Loucy (cell line): ENCODE measurements around the gene MYO3B.
"Not testable (repeated sequence)": the region's sequence is repeated elsewhere in the genome, so short reads cannot be mapped to it uniquely, and the experiment has no call there.

Experiments
- H2AFZ ChIP-seq: fragments of 200-600 bp; sonication (generic); 2 replicates; pipeline ENCODE4 v1.6.0; 2016; ENCODE audit warnings: antibody characterized with exemption, mild to moderate bottlenecking, low read length, moderate library complexity
- H3F3A ChIP-seq: fragments of 200-600 bp; 2 replicates; pipeline ENCODE4 v1.6.0; 2016; ENCODE audit warnings: antibody characterized with exemption, low read depth, mild to moderate bottlenecking
- H3K27me3 ChIP-seq: fragments of 200-600 bp; sonication (generic); 2 replicates; pipeline ENCODE4 v1.6.1; 2014; ENCODE audit warnings: low read length, mild to moderate bottlenecking; ENCODE audit not compliant: insufficient read depth, poor library complexity, severe bottlenecking
- H3K36me3 ChIP-seq: fragments of 200-600 bp; sonication (generic); 2 replicates; pipeline ENCODE4 v1.6.1; 2016; ENCODE audit warnings: low read length; ENCODE audit not compliant: insufficient read depth
- H3K4me1 ChIP-seq: fragments of 200-600 bp; sonication (generic); 2 replicates; pipeline ENCODE4 v1.5.1; 2014; ENCODE audit warnings: low read length, mild to moderate bottlenecking; ENCODE audit not compliant: insufficient read depth, poor library complexity, severe bottlenecking
- H3K4me2 ChIP-seq: fragments of 200-600 bp; sonication (generic); 2 replicates; pipeline ENCODE4 v1.6.0; 2014; ENCODE audit warnings: antibody characterized with exemption, low read length, low read depth, mild to moderate bottlenecking; ENCODE audit not compliant: poor library complexity, severe bottlenecking
- H3K4me3 ChIP-seq: fragments of 200-600 bp; sonication (generic); 2 replicates; pipeline ENCODE4 v1.5.1; 2014; ENCODE audit warnings: low read length, mild to moderate bottlenecking, mixed read lengths; ENCODE audit not compliant: poor library complexity, severe bottlenecking
- H3K79me2 ChIP-seq: fragments of 200-600 bp; sonication (generic); 2 replicates; pipeline ENCODE4 v1.6.1; 2014; ENCODE audit warnings: low read length; ENCODE audit not compliant: insufficient read depth
- H3K9ac ChIP-seq: fragments of 200-600 bp; sonication (generic); 2 replicates; pipeline ENCODE4 v1.6.0; 2014; ENCODE audit warnings: mild to moderate bottlenecking, low read depth, low read length, moderate library complexity; ENCODE audit not compliant: poor library complexity, severe bottlenecking
- H3K9me2 ChIP-seq: fragments of 200-600 bp; sonication (generic); replicated peaks from 2 replicates; pipeline ENCODE4 v1.6.1; 2016; ENCODE audit warnings: low read depth, low read length, mixed read lengths
- H3K9me3 ChIP-seq: fragments of 200-600 bp; sonication (generic); 2 replicates; pipeline ENCODE4 v1.6.1; 2014; ENCODE audit warnings: mild to moderate bottlenecking, antibody characterized with exemption, low read length, low read depth; ENCODE audit not compliant: insufficient read depth
- H4K20me1 ChIP-seq: fragments of 200-600 bp; sonication (generic); 2 replicates; pipeline ENCODE4 v1.6.0; 2014; ENCODE audit warnings: antibody characterized with exemption, low read length, mild to moderate bottlenecking; ENCODE audit not compliant: insufficient read depth, poor library complexity, severe bottlenecking
- EZH2phosphoT487 ChIP-seq: fragments of 200-600 bp; IDR thresholded peaks from 2 replicates; pipeline ENCODE4 v1.6.1; 2018; ENCODE audit warnings: antibody characterized with exemption, mild to moderate bottlenecking, moderate library complexity, borderline replicate concordance
- TF ChIP-seq, protein P1 (sequence below): fragments of 200-600 bp; sonication (generic); conservative IDR thresholded peaks from 2 replicates; pipeline ENCODE4 v1.5.1; 2014; ENCODE audit warnings: mild to moderate bottlenecking, antibody characterized with exemption, low read length

Gene MYO3B

GRCh38 chr2:170262806-170263205 is 84.9 kb downstream of the MYO3B start:
- no peak overlapping the region for H3K9ac ChIP-seq
- no peak overlapping the region for H3K4me2 ChIP-seq

GRCh38 chr2:170263728-170264521 is 86.0 kb downstream of the MYO3B start:
- H3K9me3 ChIP-seq, H3K9ac ChIP-seq, H3K4me3 ChIP-seq, H3K4me2 ChIP-seq, H3K4me1 ChIP-seq, H3K9me2 ChIP-seq, H3K36me3 ChIP-seq, H3K27me3 ChIP-seq, H2AFZ ChIP-seq, H4K20me1 ChIP-seq, H3K79me2 ChIP-seq, H3F3A ChIP-seq: not testable (repeated sequence)

More at GRCh38 chr2:170262806-170263205, 84.9 kb downstream of the MYO3B start:
- Histone ChIP-seq H3K4me1 (no peaks in the 10 kb centered on the region), H3K9me2 (no peaks in the 10 kb centered on the region), H3K36me3 (no peaks in the 10 kb centered on the region), H3F3A (no peaks in the 10 kb centered on the region), H4K20me1 (no peaks in the 10 kb centered on the region), H3K79me2 (no peaks in the 10 kb centered on the region), H3K9me3 (no peaks in the 10 kb centered on the region), H3K4me3 (no peak overlapping the region), H2AFZ (no peak overlapping the region), H3K27me3 (no peaks in the 10 kb centered on the region)
- TF ChIP-seq EZH2phosphoT487, result no peak
- TF ChIP-seq, protein P1, sequence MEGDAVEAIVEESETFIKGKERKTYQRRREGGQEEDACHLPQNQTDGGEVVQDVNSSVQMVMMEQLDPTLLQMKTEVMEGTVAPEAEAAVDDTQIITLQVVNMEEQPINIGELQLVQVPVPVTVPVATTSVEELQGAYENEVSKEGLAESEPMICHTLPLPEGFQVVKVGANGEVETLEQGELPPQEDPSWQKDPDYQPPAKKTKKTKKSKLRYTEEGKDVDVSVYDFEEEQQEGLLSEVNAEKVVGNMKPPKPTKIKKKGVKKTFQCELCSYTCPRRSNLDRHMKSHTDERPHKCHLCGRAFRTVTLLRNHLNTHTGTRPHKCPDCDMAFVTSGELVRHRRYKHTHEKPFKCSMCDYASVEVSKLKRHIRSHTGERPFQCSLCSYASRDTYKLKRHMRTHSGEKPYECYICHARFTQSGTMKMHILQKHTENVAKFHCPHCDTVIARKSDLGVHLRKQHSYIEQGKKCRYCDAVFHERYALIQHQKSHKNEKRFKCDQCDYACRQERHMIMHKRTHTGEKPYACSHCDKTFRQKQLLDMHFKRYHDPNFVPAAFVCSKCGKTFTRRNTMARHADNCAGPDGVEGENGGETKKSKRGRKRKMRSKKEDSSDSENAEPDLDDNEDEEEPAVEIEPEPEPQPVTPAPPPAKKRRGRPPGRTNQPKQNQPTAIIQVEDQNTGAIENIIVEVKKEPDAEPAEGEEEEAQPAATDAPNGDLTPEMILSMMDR, result no peak

- Histone ChIP-seq H3K9me2 (no peaks in the 10 kb centered on the region), H3K9ac (no peak overlapping the region), H3F3A (no peaks in the 10 kb centered on the region), H3K4me3 (no peak overlapping the region), H3K9me3 (no peaks in the 10 kb centered on the region), H2AFZ (no peak overlapping the region), H3K4me1 (no peaks in the 10 kb centered on the region), H3K79me2 (no peaks in the 10 kb centered on the region), H4K20me1 (no peaks in the 10 kb centered on the region), H3K4me2 (no peak overlapping the region), H3K36me3 (no peaks in the 10 kb centered on the region), H3K27me3 (no peaks in the 10 kb centered on the region)
- no peak for TF ChIP-seq EZH2phosphoT487
- TF ChIP-seq, protein P1, result no peak
These were observed 86.5 kb downstream of the MYO3B start for GRCh38 chr2:170264522-170264860.

- no peak for TF ChIP-seq EZH2phosphoT487
- TF ChIP-seq, protein P1, result no peak
These were observed 86.9 kb downstream of the MYO3B start for GRCh38 chr2:170264865-170265264.

More at GRCh38 chr2:170264865-170265264, 86.9 kb downstream of the MYO3B start:
- Histone ChIP-seq H3K9me2 (no peaks in the 10 kb centered on the region), H3K79me2 (no peaks in the 10 kb centered on the region), H3K9ac (no peak overlapping the region), H3K27me3 (no peaks in the 10 kb centered on the region), H3K9me3 (no peaks in the 10 kb centered on the region), H3K36me3 (no peaks in the 10 kb centered on the region), H2AFZ (no peak overlapping the region), H3K4me2 (no peak overlapping the region), H4K20me1 (no peaks in the 10 kb centered on the region), H3F3A (no peaks in the 10 kb centered on the region), H3K4me3 (no peak overlapping the region), H3K4me1 (no peaks in the 10 kb centered on the region)
